H1 (cell line): Measurements from ENCODE around the gene DHTKD1. TPM values are rescaled to one million over a fixed set of nuclear protein-coding genes. Genes with fewer than 3 reads are reported as not detected.

Experiments
- CTCF ChIA-PET: fragments of 300-600 bp; sonication (Branson Sonifier 250); formaldehyde crosslinking; loops from one replicate; lab custom pipeline; 2021; ENCODE audit not compliant: partially characterized antibody; lab: Charles Lee
- POLR2A ChIA-PET: fragments of 300-600 bp; sonication (Branson Sonifier 250); formaldehyde crosslinking; loops from one replicate; lab custom pipeline; 2021; ENCODE audit warnings: inconsistent platforms; ENCODE audit not compliant: partially characterized antibody; lab: Charles Lee
- DNase-seq, 2 experiments: peaks; one replicate each; pipeline versions ENCODE4 v3.0.0 to v3.0.0-alpha.2; 2010 to 2022; ENCODE audit warnings: low spot score in 2 of 2, low read depth in 1 of 2, mixed read lengths in 1 of 2
- FAIRE-seq: peaks from 2 replicates; lab custom pipeline; 2011; peaks lifted over from hg19 to GRCh38; lab: Jason Lieb, UNC
- H2AFZ ChIP-seq: 2 replicates; pipeline ENCODE4 v1.8.1; 2012; ENCODE audit warnings: low read length, inconsistent platforms
- H2AK5ac ChIP-seq: 2 replicates; pipeline ENCODE4 v1.6.1; 2013; ENCODE audit warnings: low read depth, low read length
- H2BK120ac ChIP-seq: replicated peaks from 2 replicates; pipeline ENCODE3; 2013; ENCODE audit warnings: low read depth, low read length, inconsistent platforms
- H2BK12ac ChIP-seq: 2 replicates; pipeline ENCODE4 v1.6.1; 2013; ENCODE audit warnings: low read depth, low read length
- H2BK15ac ChIP-seq: 2 replicates; pipeline ENCODE4 v1.6.1; 2013; ENCODE audit warnings: low read length
- H2BK20ac ChIP-seq: 2 replicates; pipeline ENCODE4 v1.6.1; 2013; ENCODE audit warnings: low read length
- H2BK5ac ChIP-seq: 2 replicates; pipeline ENCODE4 v1.6.1; 2013; ENCODE audit warnings: low read depth, low read length
- H3K14ac ChIP-seq: 2 replicates; pipeline ENCODE4 v1.6.1; 2013; ENCODE audit warnings: inconsistent platforms; ENCODE audit not compliant: insufficient read length
- H3K18ac ChIP-seq: 2 replicates; pipeline ENCODE4 v1.6.1; 2013; ENCODE audit warnings: low read length; ENCODE audit errors: extremely low read depth
- H3K23ac ChIP-seq: 2 replicates; pipeline ENCODE4 v1.6.1; 2013; ENCODE audit warnings: inconsistent platforms; ENCODE audit not compliant: insufficient read length
- H3K23me2 ChIP-seq: 2 replicates; pipeline ENCODE4 v1.6.1; 2013; ENCODE audit warnings: low read depth, low read length
- H3K27ac ChIP-seq: 2 replicates; pipeline ENCODE4 v1.6.1; 2011; ENCODE audit warnings: low read depth, low read length, inconsistent platforms
- H3K27me3 ChIP-seq, 4 experiments: replicated peaks in 1 of 4; 1 replicate in 1 of 4; 2 replicates in 3 of 4; pipeline versions ENCODE4 v1.6.1 to v1.8.1; 2011 to 2013; ENCODE audit warnings: low read length in 3 of 4, mild to moderate bottlenecking in 3 of 4, inconsistent platforms in 2 of 4, mixed read lengths in 2 of 4, moderate library complexity in 1 of 4; ENCODE audit not compliant: control insufficient read depth in 3 of 4, insufficient read depth in 3 of 4; ENCODE audit errors: extremely low read depth in 1 of 4
- H3K36me3 ChIP-seq, 4 experiments: 2 replicates each; pipeline versions ENCODE4 v1.6.1 to v1.8.1; 2011 to 2013; ENCODE audit warnings: mild to moderate bottlenecking in 4 of 4, low read length in 3 of 4, moderate library complexity in 2 of 4, control low read depth in 1 of 4, inconsistent platforms in 1 of 4; ENCODE audit not compliant: insufficient read depth in 4 of 4, control insufficient read depth in 2 of 4
- H3K4ac ChIP-seq: replicated peaks from 2 replicates; pipeline ENCODE3; 2013; ENCODE audit warnings: low read length, low read depth, mixed read lengths, inconsistent platforms; ENCODE audit not compliant: insufficient read length
- H3K4me1 ChIP-seq, 4 experiments: replicated peaks in 1 of 4; 1 replicate in 1 of 4; 2 replicates in 3 of 4; pipeline versions ENCODE4 v1.6.1 to v1.8.1; 2011 to 2013; ENCODE audit warnings: low read length in 3 of 4, inconsistent platforms in 2 of 4, mixed read lengths in 1 of 4; ENCODE audit not compliant: insufficient read depth in 4 of 4, control insufficient read depth in 3 of 4
- H3K4me2 ChIP-seq, 2 experiments: 2 replicates each; pipeline versions ENCODE4 v1.6.1 to v1.8.1; 2011 to 2013; ENCODE audit warnings: low read depth in 2 of 2, low read length in 2 of 2, control low read depth in 1 of 2, inconsistent platforms in 1 of 2, mild to moderate bottlenecking in 1 of 2; ENCODE audit not compliant: insufficient read depth in 1 of 2
- H3K4me3 ChIP-seq, 4 experiments: fragments of 200-600, 300-600 bp in 1 of 4; sonication (generic), shearing (Covaris generic), sonication (Bioruptor Twin) in 1 of 4; 2 replicates each; pipeline versions ENCODE4 v1.5.1 to v1.8.1; 2011 to 2016; ENCODE audit warnings: low read length in 4 of 4, low read depth in 3 of 4, control low read depth in 2 of 4, inconsistent platforms in 2 of 4, mild to moderate bottlenecking in 2 of 4, mixed read lengths in 1 of 4, moderate library complexity in 1 of 4; ENCODE audit not compliant: insufficient read depth in 2 of 4; ENCODE audit errors: extremely low read depth in 1 of 4
- H3K56ac ChIP-seq: replicated peaks from 2 replicates; pipeline ENCODE3; 2013; ENCODE audit warnings: low read depth, mild to moderate bottlenecking, mixed read lengths, low read length, inconsistent platforms; ENCODE audit not compliant: insufficient read length
- H3K79me1 ChIP-seq: 2 replicates; pipeline ENCODE4 v1.6.1; 2013; ENCODE audit warnings: low read depth, low read length, control low read depth
- H3K79me2 ChIP-seq, 2 experiments: 2 replicates each; pipeline versions ENCODE4 v1.6.1 to v1.8.1; 2012 to 2013; ENCODE audit warnings: low read length in 2 of 2, mild to moderate bottlenecking in 2 of 2, inconsistent platforms in 1 of 2; ENCODE audit not compliant: insufficient read depth in 2 of 2, control insufficient read depth in 1 of 2
- H3K9ac ChIP-seq, 4 experiments: replicated peaks in 1 of 4; 1 replicate in 1 of 4; 2 replicates in 3 of 4; pipeline versions ENCODE4 v1.6.1 to v1.8.1; 2011 to 2013; ENCODE audit warnings: low read depth in 3 of 4, low read length in 3 of 4, control low read depth in 2 of 4, mild to moderate bottlenecking in 2 of 4, moderate library complexity in 2 of 4, inconsistent platforms in 1 of 4; ENCODE audit errors: extremely low read depth in 1 of 4
- H3K9me3 ChIP-seq, 2 experiments: 2 replicates each; pipeline versions ENCODE4 v1.6.1 to v1.8.1; 2012 to 2013; ENCODE audit warnings: mild to moderate bottlenecking in 2 of 2, moderate library complexity in 2 of 2, control low read depth in 1 of 2, inconsistent platforms in 1 of 2, low read depth in 1 of 2, low read length in 1 of 2, mixed read lengths in 1 of 2; ENCODE audit not compliant: insufficient read depth in 2 of 2
- H4K20me1 ChIP-seq, 2 experiments: replicated peaks in 1 of 2; 2 replicates each; pipeline versions ENCODE3 to v1.8.1; 2011 to 2013; ENCODE audit warnings: inconsistent platforms in 2 of 2, low read length in 2 of 2, mild to moderate bottlenecking in 1 of 2; ENCODE audit not compliant: insufficient read depth in 2 of 2, control insufficient read depth in 1 of 2
- H4K5ac ChIP-seq: 2 replicates; pipeline ENCODE4 v1.6.1; 2013; ENCODE audit warnings: low read length, low read depth, mixed read lengths, inconsistent platforms; ENCODE audit not compliant: insufficient read length
- H4K8ac ChIP-seq: 2 replicates; pipeline ENCODE4 v1.8.0; 2013; ENCODE audit warnings: mild to moderate bottlenecking, moderate library complexity, low read length, inconsistent platforms; ENCODE audit not compliant: insufficient read depth; ENCODE audit errors: extremely low read depth
- H4K91ac ChIP-seq: replicated peaks from 2 replicates; pipeline ENCODE3; 2013; ENCODE audit warnings: low read length, mixed read lengths, inconsistent platforms; ENCODE audit not compliant: insufficient read length
- BCL11A ChIP-seq, 2 experiments: IDR thresholded peaks; one replicate each; pipeline ENCODE4 v1.6.1; 2011; ENCODE audit warnings: low read depth in 2 of 2, low read length in 2 of 2, mild to moderate bottlenecking in 2 of 2
- EZH2 ChIP-seq: fragments of 200-600 bp; sonication (generic); IDR thresholded peaks from 2 replicates; pipeline ENCODE4 v1.7.1; 2012; ENCODE audit warnings: low read depth, mild to moderate bottlenecking, moderate library complexity, low read length, inconsistent platforms; ENCODE audit not compliant: severe bottlenecking
- PHF8 ChIP-seq: fragments of 200-600 bp; sonication (generic); conservative IDR thresholded peaks from 2 replicates; pipeline ENCODE4 v1.7.1; 2012; ENCODE audit warnings: low read depth, mild to moderate bottlenecking, inconsistent platforms, low read length, moderate library complexity
- RNF2 ChIP-seq: fragments of 200-900, 300-1000 bp; sonication (generic); IDR thresholded peaks from 2 replicates; pipeline ENCODE4 v1.7.1; 2016; ENCODE audit warnings: borderline replicate concordance, low read depth, mild to moderate bottlenecking, antibody characterized with exemption, low read length; ENCODE audit not compliant: poor library complexity, severe bottlenecking; ENCODE audit errors: missing control alignments
- WGBS, 2 experiments: shearing (Covaris generic) in 1 of 2; methylation state at CpG; one replicate each; pipeline versions ENCODE4 v1.1.6 to v1.1.7; 2013 to 2015; ENCODE audit warnings: low lambda C conversion rate in 2 of 2, mixed read lengths in 2 of 2, inconsistent platforms in 1 of 2, low coverage in 1 of 2, missing lambda C conversion rate in 1 of 2; ENCODE audit not compliant: insufficient replicate concordance in 2 of 2, insufficient coverage in 1 of 2, insufficient read length in 1 of 2; ENCODE audit errors: extremely low coverage in 1 of 2, missing lambda C conversion rate in 1 of 2; 5-methylcytosine and 5-hydroxymethylcytosine counted together
- polyA plus RNA-seq, 7 experiments: library from polyadenylated mRNA; depleted of rRNA in 3 of 7; stranded (reverse) in 5 of 7; unstranded in 2 of 7; fragments of >200 nt in 5 of 7; fragments of 200-250 nt in 2 of 7; gene quantifications; 1 replicate in 5 of 7; 2 replicates in 1 of 7; 4 replicates in 1 of 7; pipeline versions ENCODE4 v1.2.1 to v1.2.3, GENCODE V29; 2011 to 2013; ENCODE audit warnings: missing spikeins in 2 of 7, mixed read lengths in 2 of 7
- total RNA-seq: library from RNA; stranded (reverse); fragmentation: NEBNext Ultra II Directional; extraction: Animal tissue kit (Norgen Biotek cat#: 25700); gene quantifications from 2 replicates; pipeline ENCODE4 v1.2.1, GENCODE V29; 2021

Gene DHTKD1
- total and polyA plus RNA-seq, 2 of the 8 experiments (the other 6 are each of a cell fraction or from before 2014, with no cell fraction given): 49.8 to 74.9 TPM

GRCh38 chr10:12121673-12122072, 52.9 kb downstream of the DHTKD1 start:
- Histone ChIP-seq H3K4ac (no peak overlapping the region), H3K9ac (no peak overlapping the region), H2BK20ac (no peak overlapping the region), H3K18ac (no peak overlapping the region), H2AK5ac (no peak overlapping the region), H3K23me2 (no peaks in the 10 kb centered on the region), H2BK15ac (no peak overlapping the region), H3K56ac (no peak overlapping the region), H3K4me1 (no peaks in the 10 kb centered on the region), H4K8ac (no peak overlapping the region), H4K91ac (no peak overlapping the region), H3K79me2 (no peaks in the 10 kb centered on the region), H3K4me3 (no peak overlapping the region), H4K20me1 (peaks cover 0 to 4% of the 10 kb centered on the region in 2 experiments), H3K9me3 (no peaks in the 10 kb centered on the region), H3K23ac (no peak overlapping the region), H3K27me3 (no peaks in the 10 kb centered on the region), H3K27ac (no peak overlapping the region), H3K14ac (no peak overlapping the region), H2BK120ac (no peak overlapping the region), H4K5ac (no peak overlapping the region), H2BK5ac (no peak overlapping the region), H3K79me1 (no peaks in the 10 kb centered on the region), H3K4me2 (no peak overlapping the region), H2AFZ (no peak overlapping the region), H2BK12ac (no peak overlapping the region), H3K36me3 (peaks cover 0 to 53% (median 27%) of the 10 kb centered on the region in 4 experiments; a peak in 7 of 8 replicates)
- FAIRE-seq: no peak
- CTCF ChIA-PET: interaction anchor here (1.5 kb wide), 1 partner anchor 14 kb away, joined by 3 read pairs; no protein-coding TSS in a partner anchor
- DNase-seq: no peak
- no peak for TF ChIP-seq PHF8
- no peak for TF ChIP-seq EZH2
- TF ChIP-seq RNF2: no peak
- no peak for TF ChIP-seq BCL11A (IDR thresholded peaks at IDR 0.05; ENCODE audit: low read depth in 2 of 2, low read length in 2 of 2)
- POLR2A ChIA-PET: no interaction called here
- 94% methylated on average over 4 of the region's 4 CpGs; no CpG with 5 or more reads in 1 of the 2 experiments for WGBS, 2 experiments
